Stimulated activated CD8-positive, alpha-beta memory T cell treated with anti-CD3 and anti-CD28 coated beads, Interleukin-12 subunit alpha, Interleukin-12 subunit beta, amount 100 ng/mL, for 24 hours (primary cell): ENCODE data around the gene NOXA1.
A peak's percentile ranks its signal among the peaks of the same experiment; 100 is the strongest.
"Not testable (repeated sequence)": the region's sequence is repeated elsewhere in the genome, so short reads cannot be mapped to it uniquely, and the experiment has no call there.

ENCODE experiments used
- DNase-seq: peaks from one replicate; pipeline ENCODE4 v3.0.0-alpha.2; 2020; ENCODE audit errors: extremely low read depth

Gene NOXA1, protein sequence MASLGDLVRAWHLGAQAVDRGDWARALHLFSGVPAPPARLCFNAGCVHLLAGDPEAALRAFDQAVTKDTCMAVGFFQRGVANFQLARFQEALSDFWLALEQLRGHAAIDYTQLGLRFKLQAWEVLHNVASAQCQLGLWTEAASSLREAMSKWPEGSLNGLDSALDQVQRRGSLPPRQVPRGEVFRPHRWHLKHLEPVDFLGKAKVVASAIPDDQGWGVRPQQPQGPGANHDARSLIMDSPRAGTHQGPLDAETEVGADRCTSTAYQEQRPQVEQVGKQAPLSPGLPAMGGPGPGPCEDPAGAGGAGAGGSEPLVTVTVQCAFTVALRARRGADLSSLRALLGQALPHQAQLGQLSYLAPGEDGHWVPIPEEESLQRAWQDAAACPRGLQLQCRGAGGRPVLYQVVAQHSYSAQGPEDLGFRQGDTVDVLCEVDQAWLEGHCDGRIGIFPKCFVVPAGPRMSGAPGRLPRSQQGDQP

DNA sequence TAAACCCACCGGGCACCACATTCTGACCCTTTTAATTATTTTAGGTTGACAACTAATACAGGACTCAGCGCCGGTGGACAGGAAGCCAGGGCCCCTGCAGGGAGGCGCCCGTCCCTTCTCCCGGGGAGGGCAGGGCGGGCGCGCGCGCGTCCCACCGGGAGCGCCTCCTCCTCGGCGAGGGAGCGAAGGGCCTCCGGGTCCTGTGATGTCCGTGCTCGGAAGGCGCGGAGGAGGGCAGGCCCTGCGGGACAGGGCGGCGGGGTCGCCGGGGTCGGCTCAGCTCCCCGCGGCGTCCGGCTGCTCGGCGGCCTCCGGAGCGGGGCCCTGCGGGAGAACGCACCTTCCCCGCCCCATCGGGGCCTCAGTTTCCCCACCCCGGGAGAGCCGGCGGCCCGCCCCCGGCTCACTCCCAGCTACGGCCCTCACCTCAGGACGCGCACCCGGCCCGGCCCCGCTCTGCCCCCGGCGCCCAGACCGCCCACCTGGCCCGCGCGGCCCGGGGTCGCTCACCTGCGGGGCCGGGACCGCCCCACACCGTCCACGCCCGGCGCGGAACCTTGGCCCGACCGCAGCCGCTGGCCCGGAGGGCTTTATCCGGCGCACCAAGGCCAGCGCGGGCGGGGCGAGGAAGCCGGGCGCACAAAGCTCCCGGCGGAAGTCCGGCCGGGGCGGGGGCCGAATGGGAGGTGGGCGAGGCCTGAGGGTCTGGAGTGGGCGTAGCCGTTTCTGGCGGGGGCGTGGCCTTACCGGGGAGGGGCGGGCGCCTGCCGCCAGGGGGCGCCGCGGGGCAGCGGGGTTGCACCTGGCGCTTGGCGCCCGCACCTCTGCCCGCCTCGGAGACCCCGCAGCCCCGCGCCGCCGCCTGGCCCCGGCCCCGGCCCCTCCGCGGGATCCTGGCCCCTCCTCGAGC lies at the start of gene NOXA1, which contains the start of gene EXD3:
Gene NOXA1 (plus strand): TSS at position 790 of the 910 bp plus-strand sequence. CDS start 137 bp downstream, outside the sequence.
Gene EXD3 (minus strand): TSS at position 559 of the 910 bp plus-strand sequence. CDS start 27,805 bp downstream, outside the sequence.
- DNase-seq: peak; percentile 86

DNA sequence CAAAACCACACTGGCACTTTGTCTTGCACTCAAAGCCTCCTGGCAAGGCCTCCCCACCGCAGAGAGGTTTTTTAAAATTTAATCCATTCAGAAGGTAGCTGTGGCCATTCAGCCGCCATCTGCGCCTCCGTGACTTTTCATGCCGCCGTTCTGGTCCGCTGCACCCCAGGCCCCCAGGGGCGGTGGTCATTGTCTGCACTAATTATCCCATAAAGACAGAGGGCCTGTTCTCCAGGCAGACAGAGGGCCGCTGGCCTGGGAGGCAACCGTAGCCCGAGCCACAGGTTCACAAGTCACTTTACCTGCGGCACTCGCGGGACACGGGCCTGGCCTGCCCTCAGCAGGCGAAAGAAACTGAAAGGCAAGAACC lies 49.6 kb upstream of the NOXA1 start:
- DNase-seq: no peak

DNA sequence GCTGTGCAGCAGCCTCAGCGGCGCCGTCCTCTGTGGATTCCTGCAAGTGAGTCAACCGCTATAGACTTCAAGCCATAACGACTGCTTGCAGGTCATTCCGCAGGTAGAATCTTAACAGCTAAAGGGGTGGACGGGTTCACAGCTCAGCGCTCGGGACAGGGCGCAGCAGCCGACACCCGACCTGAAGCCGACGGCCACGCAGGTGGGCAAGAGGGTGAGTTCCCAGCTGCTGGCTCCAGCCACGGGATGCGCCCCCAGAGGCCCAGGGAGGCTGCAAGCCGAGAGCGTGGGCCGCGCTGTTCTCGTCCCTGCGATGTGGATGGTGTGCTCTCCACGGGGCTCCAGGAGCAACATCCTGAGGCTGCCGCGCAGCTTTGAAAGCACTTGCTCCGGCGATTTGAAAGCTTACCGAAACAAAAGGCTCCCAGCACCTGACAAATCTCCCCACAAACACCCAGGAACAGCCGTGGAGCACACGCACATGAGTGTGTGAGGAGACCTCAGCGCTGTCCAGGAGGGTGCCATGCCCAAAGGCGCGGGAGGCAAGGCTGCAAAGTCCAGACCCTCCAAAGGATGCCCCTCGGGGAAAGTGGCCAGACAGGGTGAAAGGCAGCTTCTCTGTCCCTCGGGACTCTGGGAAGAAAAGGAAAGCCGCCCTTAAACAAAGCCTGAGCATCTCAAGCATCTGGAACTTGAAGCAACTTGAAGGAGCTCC lies 48.9 kb upstream of the NOXA1 start:
- DNase-seq: no peak

DNA sequence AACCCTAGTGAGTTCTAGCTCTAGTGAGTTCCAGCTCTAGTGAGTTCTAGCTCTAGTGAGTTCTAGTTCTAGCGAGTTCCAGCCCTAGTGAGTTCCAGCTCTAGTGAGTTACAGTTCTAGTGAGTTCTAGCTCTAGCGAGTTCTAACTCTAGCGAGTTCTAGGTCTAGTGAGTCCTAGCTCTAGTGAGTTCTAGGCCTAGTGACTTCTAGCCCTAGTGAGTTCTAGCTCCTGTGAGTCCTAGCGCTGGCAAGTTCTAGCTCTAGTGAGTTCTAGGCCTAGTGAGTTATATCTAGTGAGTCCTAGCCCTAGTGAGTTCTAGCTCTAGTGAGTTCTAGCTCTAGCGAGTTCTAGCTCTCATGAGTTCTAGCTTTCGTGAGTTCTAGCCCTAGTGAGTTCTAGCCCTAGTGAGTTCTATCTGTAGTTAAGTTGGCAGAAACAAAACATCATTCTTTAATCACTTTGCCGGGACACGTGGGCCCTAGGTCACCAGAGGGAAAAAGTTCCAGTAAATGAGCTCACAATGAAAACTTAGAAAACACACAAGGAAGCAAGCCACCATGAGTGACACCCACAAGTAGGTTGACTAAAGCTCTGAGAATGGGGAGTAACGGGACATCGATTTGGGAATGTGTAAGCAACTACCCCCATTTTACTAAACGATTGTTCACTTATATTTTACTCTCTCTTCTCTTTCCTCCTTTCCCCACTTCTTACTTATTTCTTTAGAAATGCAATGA lies 47.7 kb upstream of the NOXA1 start:
- DNase-seq: no peak

DNA sequence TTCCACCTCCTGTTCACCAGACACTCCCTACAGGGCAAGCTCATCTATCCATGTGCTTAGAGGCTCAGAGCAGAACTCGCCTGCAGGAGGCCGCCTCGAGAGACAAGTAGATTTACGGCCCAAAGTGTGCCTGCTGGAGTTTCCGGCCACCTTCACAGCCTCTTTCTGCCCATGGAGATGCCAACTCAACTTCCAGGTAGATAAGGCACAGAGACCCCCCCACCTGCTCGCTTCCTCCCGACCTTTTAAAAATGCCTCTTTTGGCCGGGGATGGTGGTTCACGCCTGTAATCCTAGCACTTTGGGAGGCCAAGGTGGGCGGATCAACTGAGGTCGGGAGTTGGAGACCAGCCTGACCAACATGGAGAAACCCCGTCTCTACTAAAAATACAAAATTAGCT lies 46.8 kb upstream of the NOXA1 start:
- DNase-seq: no peak

DNA sequence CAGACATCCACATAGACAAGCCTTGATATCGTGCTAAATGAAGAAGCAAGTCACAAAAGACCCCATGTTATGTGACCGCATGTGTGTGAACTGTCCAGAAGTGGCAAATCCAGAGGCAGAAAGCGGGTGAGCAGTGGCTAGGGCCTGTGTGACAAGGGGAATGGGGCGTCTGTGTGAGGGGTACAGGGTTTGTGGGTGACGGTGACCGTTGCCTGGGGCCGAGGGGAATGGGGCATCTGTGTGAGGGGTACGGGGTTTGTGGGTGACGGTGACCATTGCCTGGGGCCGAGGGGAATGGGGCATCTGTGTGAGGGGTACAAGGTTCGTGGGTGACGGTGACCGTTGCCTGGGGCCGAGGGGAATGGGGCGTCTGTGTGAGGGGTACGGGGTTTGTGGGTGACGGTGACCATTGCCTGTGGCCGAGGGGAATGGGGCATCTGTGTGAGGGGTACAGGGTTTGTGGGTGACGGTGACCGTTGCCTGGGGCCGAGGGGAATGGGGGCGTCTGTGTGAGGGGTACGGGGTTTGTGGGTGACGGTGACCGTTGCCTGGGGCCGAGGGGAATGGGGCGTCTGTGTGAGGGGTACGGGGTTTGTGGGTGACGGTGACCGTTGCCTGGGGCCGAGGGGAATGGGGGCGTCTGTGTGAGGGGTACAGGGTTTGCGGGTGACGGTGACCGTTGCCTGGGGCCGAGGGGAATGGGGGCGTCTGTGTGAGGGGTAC lies 44.3 kb upstream of the NOXA1 start:
- not testable (repeated sequence) for DNase-seq

DNA sequence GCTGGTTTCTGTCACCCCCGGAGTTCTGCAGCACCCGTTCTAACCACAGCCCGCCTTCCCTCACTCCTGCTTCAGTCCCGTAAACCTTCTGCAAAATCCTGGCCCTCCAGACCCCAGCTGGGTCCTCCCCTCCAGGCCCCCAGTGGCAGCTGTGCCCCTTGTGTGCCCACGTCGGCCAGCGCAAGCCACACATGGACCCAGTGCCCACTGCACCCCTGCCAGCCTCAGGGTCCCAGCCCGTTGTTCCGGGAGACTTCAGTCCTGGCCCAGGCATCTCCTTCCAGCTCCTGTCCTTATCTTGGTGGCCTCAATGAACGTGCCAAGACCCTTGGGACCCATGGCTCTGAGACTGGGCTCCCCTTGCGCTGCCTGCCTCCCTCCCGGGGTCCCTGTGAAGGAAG lies 43.4 kb upstream of the NOXA1 start:
- no peak for DNase-seq

DNA sequence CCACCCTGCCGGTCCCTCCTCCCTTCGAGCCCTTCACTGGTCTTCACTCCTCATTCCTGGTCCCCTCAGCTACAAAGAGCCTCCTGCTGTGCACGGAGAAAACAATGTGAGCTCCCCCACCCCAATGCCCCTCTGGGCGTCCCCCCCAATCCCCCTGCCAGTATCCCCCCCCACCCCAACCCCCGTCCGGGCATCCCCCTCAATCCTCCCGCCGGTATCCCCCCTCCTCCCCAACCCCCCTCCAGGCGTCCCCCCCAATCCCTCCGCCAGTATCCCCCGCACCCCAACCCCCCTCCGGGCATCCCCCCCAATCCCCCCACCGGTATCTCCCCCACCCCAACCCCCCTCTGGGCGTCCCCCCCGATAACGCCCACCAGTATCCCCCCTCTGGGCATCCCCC lies 43.0 kb upstream of the NOXA1 start:
- no peak for DNase-seq

DNA sequence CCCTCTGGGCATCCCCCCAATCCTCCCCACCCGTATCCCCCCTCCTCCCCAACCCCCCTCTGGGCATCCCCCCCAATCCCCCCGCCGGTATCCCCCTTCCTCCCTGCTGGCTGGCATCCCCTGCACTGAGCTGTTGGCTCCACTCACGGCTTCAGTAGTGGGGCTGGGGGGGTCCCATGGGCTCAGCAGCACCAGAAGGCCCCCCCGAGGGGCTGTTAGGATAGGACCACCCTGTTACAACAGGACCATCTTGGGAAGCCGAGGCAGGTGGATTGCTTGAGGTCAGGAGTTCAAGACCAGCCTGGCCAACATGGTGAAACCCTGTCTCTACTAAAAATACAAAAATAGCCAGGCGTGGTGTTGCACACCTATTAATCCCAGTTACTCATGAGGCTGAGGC lies 42.6 kb upstream of the NOXA1 start:
- DNase-seq: no peak

DNA sequence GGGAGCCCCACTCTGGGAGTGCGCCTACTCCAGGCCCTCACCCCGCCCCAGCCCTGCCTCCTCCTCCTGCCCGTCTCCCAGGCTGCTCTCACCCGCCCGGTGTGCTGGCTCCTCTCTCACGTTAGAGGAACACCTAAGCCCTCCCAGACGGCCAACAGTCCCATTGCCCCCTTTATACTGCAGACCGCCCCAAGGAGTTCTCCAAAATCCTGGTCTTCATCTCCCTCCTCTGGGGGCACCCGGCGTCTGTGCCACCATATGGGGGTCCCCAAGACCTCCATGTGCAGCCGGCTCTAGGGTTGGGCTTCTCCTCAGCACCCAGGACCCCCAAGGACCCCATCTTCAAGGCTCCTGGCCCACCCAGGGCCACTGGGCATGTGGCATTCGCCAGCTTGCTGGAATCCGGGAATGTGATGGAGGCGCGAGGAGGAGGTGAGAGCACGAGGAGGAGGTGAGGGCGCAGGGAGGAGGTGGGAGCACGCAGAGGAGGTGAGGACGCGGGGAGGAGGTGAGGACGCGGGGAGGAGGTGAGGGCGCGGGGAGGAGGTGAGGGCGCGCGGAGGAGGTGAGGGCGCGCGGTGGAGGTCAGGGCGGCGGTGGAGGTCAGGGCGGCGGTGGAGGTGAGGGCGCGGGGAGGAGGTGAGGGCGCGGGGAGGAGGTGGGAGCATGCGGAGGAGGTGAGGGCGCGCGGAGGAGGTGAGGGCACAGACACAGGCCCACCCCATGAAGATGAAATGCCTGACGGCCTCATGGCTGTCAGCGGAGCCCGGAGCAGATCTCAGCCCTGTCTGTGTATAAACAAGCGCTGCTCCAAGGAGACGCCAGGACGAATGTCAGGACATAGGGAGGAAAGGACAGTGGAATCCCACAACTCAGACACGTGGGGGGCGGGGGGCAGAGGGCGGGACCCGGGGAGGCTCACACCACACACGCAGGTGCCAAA lies 41.4 kb upstream of the NOXA1 start:
- DNase-seq: no peak

DNA sequence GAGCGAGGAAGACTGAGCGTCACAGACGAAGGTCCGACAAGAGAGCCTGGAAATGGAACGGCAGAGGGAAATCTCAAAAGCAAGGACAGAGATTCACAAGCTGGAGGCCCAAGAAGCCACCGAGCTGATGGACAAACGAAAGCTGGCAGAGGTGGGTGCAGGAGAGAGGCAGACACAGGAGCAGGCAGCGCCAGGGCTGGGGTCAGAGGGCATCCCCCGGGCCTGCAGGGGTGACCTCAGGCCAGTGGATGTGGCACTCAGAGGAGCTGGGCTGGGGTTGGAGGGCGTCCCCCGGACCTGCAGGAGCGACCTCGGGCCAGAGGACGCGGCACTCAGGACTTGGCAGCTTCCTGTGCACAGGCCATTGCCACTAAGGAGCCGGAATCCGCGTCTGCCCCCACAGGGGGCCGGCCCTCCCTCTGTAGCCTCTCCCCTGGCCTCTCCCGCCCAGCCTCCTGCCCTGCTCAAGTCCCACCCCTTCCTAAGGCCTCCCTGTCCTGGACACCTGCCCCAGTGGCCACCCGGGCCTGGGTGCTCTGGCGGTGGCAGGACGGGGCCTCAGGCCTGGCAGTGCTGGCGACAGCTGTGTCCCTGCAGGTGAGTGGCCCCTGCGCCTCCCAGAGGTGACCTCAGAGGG lies 40.6 kb upstream of the NOXA1 start:
- DNase-seq: no peak

DNA sequence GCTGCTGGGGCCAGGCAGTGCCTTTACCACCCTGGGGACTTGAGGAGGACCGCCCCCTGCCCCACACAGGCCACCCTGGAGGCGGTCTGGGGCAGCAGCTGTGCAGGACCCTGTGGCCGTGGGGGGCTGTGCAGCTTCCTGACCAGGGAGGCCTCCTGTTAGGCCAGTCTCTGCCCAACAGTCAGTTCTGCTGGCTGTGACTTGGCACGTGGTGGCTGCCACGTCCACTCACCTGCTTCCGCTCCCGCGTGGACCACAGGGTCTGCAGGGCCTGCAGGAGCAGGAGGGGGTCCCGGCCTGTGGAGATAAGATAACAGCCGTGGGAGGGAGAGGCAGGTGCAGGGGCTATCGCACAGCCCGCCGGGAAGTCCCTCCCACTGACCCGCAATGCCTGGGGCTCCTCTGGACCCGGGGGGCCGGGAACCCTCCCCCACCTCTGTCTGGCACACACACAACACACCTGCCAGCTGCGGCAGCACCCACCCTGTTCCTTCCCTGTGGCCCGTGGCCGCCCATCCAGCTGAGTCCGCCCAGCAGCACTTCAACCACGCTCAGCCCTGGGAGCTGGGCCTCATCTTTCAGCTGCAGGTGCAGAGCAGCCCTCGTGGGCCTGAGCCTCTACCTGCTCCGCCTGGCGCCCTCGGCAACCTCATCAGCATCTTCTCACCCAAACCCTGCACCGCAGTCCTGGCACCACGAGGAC lies 40.0 kb upstream of the NOXA1 start:
- no peak for DNase-seq

DNA sequence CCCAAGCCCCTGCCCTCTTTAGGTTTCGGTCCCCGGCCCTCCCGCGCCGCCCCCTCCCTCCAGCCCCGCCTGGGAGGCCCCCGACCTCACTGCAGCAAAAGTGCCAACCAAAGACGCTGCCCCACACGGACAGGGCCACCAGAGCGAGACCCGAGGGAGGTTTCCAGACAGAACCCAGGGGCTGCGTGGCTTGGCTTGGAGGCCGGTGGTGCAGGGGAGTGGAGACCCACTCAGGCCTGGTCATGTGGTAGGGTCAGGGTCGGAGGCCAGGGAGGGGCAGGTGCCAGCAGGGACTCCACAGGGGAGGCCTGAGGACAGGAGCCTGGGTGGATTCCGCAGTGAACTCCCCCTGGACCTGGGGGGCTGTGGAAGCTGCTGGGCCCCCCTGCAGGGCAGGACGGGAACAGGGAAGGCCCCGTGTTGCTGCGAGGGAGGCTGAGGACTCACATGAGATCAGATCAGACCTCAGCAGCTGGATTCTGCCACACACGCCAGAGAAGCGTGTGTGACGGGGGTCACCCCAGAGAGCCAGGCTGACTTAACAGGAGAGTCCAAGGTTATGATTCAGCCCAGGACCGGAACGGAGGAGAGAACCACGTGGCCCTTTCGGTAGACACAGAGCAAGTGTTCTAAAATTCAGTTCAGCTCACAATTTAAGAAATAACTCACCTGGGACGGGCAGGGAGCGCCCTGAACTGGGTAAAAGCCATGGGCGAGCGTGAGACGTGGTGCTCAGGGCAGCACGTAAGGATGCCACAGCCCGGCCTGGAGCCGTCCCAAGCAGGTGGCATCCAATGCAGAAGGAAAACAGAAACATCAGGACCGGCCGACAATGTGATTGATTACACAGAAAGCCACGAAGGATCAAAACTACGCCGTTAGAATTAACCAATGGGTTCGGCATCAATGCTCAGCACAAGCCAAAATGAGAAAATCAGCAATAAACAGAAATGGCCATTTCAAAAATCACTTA lies 39.1 kb upstream of the NOXA1 start:
- DNase-seq: no peak

DNA sequence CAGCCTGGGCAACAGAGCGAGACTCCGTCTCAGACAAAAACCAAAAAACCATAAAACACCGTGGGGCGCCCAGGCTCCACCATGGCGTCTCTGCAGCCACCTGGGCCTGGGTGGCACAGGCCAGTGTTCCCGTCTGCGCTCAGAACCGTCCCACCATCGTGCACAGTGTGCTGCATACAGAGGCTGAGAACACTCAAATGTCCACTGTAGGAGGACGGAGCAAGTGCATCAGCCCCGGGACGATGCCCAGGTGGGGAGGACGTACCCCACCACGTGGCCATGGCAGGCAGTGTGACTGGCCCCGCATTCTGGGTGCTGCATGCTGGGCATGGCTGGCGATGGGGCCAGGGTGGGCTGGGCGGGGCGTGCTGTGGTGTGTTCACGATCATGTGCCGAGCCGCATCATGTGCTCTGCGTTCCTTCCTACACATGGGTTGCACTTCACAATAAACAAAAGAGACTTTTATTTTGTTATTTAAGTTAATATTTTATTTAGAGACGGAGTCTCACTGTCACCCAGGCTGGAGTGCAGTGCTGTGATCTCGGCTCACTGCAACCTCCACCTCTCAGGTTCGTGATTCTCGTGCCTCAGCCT lies 38.0 kb upstream of the NOXA1 start:
- no peak for DNase-seq

DNA sequence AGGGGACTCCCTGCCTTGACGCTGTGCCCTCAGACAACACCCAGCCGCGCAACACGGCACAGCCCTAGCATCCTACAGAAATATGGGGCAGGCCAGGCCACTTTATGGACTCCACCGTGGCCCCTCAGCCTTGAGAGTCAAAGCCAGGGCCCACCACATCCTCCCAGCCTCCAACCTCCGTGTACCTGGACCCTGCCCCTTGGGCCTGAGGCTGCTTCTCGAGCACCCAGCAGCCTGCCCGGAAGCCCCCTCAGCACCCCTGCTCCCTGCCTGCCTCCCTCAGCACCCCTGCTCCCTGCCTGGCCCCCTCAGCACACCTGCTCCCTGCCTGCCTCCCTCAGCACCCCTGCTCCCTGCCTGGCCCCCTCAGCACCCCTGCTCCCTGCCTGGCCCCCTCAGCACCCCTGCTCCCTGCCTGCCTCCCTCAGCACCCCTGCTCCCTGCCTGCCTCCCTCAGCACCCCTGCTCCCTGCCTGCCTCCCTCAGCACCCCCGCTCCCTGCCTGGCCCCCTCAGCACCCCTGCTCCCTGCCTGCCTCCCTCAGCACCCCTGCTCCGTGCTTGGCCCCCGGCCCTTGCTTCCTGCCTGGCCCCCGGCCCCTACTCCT lies 36.6 kb upstream of the NOXA1 start:
- not testable (repeated sequence) for DNase-seq
